Iris pigment epithelial cell (primary cell): ENCODE measurements around the gene PHLPP1.

Source experiments
- DNase-seq: peaks from one replicate; pipeline ENCODE4 v3.0.0-alpha.2; 2011; ENCODE audit warnings: low read depth

The PHLPP1 gene

GRCh38 chr18:62984656-62985315, 269.4 kb downstream of the PHLPP1 start:
- no peak for DNase-seq

GRCh38 chr18:62986490-62986889, 271.1 kb downstream of the PHLPP1 start:
- DNase-seq: no peak

- no peak for DNase-seq
These were observed 271.9 kb downstream of the PHLPP1 start for GRCh38 chr18:62987055-62987830.

GRCh38 chr18:62987859-62988258, 272.5 kb downstream of the PHLPP1 start:
- no peak for DNase-seq

GRCh38 chr18:62988471-62988870, 273.1 kb downstream of the PHLPP1 start:
- no peak for DNase-seq

- DNase-seq: no peak
These were observed 273.9 kb downstream of the PHLPP1 start for GRCh38 chr18:62989195-62989594.

GRCh38 chr18:62990653-62991052, 275.3 kb downstream of the PHLPP1 start:
- DNase-seq: no peak

- DNase-seq: no peak
These were observed 276.0 kb downstream of the PHLPP1 start for GRCh38 chr18:62991389-62991788.

- no peak for DNase-seq
These were observed 276.6 kb downstream of the PHLPP1 start for GRCh38 chr18:62991959-62992358.

- no peak for DNase-seq
These were observed 277.6 kb downstream of the PHLPP1 start for GRCh38 chr18:62992877-62993365.

- no peak for DNase-seq
These were observed 281.2 kb downstream of the PHLPP1 start for GRCh38 chr18:62996566-62996965.

- no peak for DNase-seq
These were observed 281.7 kb downstream of the PHLPP1 start for GRCh38 chr18:62997076-62997475.

GRCh38 chr18:62998443-62998842, 283.1 kb downstream of the PHLPP1 start:
- DNase-seq: no peak

- peak; percentile 50 for DNase-seq
These were observed 284.1 kb downstream of the PHLPP1 start for GRCh38 chr18:62999392-62999791.

GRCh38 chr18:62999921-63000320, 284.6 kb downstream of the PHLPP1 start:
- no peak for DNase-seq

- no peak for DNase-seq
These were observed 285.5 kb downstream of the PHLPP1 start for GRCh38 chr18:63000839-63001238.

- no peak for DNase-seq
These were observed 286.5 kb downstream of the PHLPP1 start for GRCh38 chr18:63001861-63002260.

- DNase-seq: no peak
These were observed 287.0 kb downstream of the PHLPP1 start for GRCh38 chr18:63002305-63002704.

- no peak for DNase-seq
These were observed 287.6 kb downstream of the PHLPP1 start for GRCh38 chr18:63002803-63003445.

GRCh38 chr18:63003899-63004298, 288.6 kb downstream of the PHLPP1 start:
- DNase-seq: no peak

- no peak for DNase-seq
These were observed 289.2 kb downstream of the PHLPP1 start for GRCh38 chr18:63004466-63005089.

GRCh38 chr18:63005306-63005705, 290.0 kb downstream of the PHLPP1 start:
- DNase-seq: no peak

GRCh38 chr18:63007231-63007630, 291.9 kb downstream of the PHLPP1 start:
- no peak for DNase-seq
